IMR-90 (cell line): ENCODE results near the gene ACTR5. TPM values are rescaled to one million over a fixed set of nuclear protein-coding genes. Genes with fewer than 3 reads are reported as not detected.

ENCODE experiments used
- CHD1 ChIP-seq: IDR thresholded peaks from 2 replicates; pipeline ENCODE4 v1.6.1; 2012; ENCODE audit warnings: low read depth, low read length, improper control_type of control experiment
- polyA plus RNA-seq, 3 experiments: library from polyadenylated mRNA; depleted of rRNA; stranded (reverse); fragments of >200 nt; gene quantifications; 2 replicates each; pipeline ENCODE4 v1.2.3, GENCODE V29; 2012; ENCODE audit warnings: low replicate concordance in 1 of 3
- total RNA-seq: library from RNA; depleted of rRNA; stranded (reverse); fragments of >200 nt; gene quantifications from 2 replicates; pipeline ENCODE4 v1.2.3, GENCODE V29; 2012
- TF ChIP-seq, protein P1 (sequence below): fragments of 150-350 bp; IDR thresholded peaks from 2 replicates; pipeline ENCODE4 v1.6.1; 2016; ENCODE audit warnings: low read depth, mild to moderate bottlenecking, low read length, moderate library complexity, borderline replicate concordance
- TF ChIP-seq, protein P2 (sequence below): fragments of 150-350 bp; IDR thresholded peaks from 2 replicates; pipeline ENCODE4 v1.6.1; 2017; ENCODE audit warnings: mild to moderate bottlenecking, antibody characterized with exemption, low read length, low read depth

ACTR5 gene
- total and polyA plus RNA-seq, 2 of the 4 experiments (the other 2 are of a cell fraction): 5.9 to 6.6 TPM

DNA sequence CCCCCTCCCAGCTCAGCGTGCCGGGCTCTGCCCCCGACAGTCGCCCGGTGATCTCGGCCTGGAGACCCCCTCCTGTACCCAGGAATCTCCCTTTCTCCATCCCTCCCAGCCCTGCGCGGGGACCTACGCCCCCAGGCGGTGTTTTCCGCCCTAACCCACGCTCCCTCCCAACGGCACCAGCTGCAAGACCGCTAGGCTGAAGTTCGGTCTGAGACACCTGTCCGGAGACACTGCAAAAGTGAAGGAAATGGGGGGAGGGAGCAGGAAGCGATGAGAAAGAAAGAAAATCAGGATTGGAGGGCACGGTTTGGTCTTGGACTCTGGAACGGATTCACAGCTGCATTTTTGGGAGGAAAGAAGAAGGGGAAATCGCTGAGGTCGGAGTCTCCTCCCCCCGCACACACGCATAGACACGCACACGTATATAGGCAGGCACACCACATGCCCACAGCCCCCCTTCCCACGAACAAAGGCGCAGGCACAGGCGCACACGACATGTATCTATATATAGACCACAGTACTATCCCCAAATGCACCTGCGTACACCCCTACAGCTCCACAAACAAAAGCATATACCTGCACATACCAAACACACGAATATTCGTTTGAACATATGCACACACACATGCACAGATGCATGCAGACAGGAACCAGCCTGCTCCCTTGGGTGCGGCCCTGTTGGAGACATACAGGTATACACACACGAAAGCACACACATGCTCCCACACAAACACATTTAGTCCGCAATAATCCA lies 22.9 kb upstream of the ACTR5 start (continued):
- TF ChIP-seq, protein P1, sequence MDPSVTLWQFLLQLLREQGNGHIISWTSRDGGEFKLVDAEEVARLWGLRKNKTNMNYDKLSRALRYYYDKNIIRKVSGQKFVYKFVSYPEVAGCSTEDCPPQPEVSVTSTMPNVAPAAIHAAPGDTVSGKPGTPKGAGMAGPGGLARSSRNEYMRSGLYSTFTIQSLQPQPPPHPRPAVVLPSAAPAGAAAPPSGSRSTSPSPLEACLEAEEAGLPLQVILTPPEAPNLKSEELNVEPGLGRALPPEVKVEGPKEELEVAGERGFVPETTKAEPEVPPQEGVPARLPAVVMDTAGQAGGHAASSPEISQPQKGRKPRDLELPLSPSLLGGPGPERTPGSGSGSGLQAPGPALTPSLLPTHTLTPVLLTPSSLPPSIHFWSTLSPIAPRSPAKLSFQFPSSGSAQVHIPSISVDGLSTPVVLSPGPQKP: no peak
- TF ChIP-seq, protein P2, sequence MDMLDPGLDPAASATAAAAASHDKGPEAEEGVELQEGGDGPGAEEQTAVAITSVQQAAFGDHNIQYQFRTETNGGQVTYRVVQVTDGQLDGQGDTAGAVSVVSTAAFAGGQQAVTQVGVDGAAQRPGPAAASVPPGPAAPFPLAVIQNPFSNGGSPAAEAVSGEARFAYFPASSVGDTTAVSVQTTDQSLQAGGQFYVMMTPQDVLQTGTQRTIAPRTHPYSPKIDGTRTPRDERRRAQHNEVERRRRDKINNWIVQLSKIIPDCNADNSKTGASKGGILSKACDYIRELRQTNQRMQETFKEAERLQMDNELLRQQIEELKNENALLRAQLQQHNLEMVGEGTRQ: no peak
- no peak for TF ChIP-seq CHD1
